Tibial artery (tissue), 4 donors: Measurements from ENCODE around the gene PMP22.

Experiments
- DNase-seq, 2 donors: peaks; one replicate each; pipeline ENCODE4 v3.0.0-alpha.2; 2019
- H3K27ac ChIP-seq, 2 donors: fragments of 200-600 bp; sonication (generic) in 1 of 2; 1 replicate in 1 of 2; 2 replicates in 1 of 2; pipeline ENCODE4 v1.5.1; 2018 to 2019; ENCODE audit warnings: mild to moderate bottlenecking in 1 of 2
- H3K27me3 ChIP-seq, 2 donors: fragments of 200-600 bp; sonication (generic) in 1 of 2; one replicate each; pipeline versions ENCODE4 v1.5.1 to v1.6.0; 2016 to 2019
- H3K36me3 ChIP-seq, 3 donors: fragments of 200-600 bp; sonication (generic) in 2 of 3; one replicate each; pipeline ENCODE4 v1.5.1; 2016 to 2019; ENCODE audit warnings: mild to moderate bottlenecking in 2 of 3
- H3K4me1 ChIP-seq, 4 donors: fragments of 200-600 bp; sonication (generic) in 2 of 4; 1 replicate in 3 of 4; 2 replicates in 1 of 4; pipeline ENCODE4 v1.5.1; 2016 to 2019
- H3K4me3 ChIP-seq, 2 donors: fragments of 200-600 bp; sonication (generic) in 1 of 2; 1 replicate in 1 of 2; 2 replicates in 1 of 2; pipeline ENCODE4 v1.5.1; 2018 to 2019; ENCODE audit warnings: mild to moderate bottlenecking in 2 of 2
- H3K9me3 ChIP-seq, 3 donors: fragments of 200-600 bp; sonication (generic) in 1 of 3; one replicate each; pipeline ENCODE4 v1.5.1; 2016 to 2019
- CTCF ChIP-seq, 2 experiments: fragments of 200-600 bp in 1 of 2; fragments of 450-650 bp in 1 of 2; IDR thresholded peaks; one replicate each; pipeline ENCODE4 v1.5.1; 2017 to 2019; ENCODE audit warnings: antibody characterized with exemption in 2 of 2, mild to moderate bottlenecking in 1 of 2, moderate library complexity in 1 of 2
- intact Hi-C: fragments of 100-400 bp; cut with DNase I; formaldehyde crosslinking; loops from one replicate; pipeline ENCODE4 v1.15.0; 2023; ENCODE audit warnings: low total_unique reads

Gene PMP22

GRCh38 chr17:15239491-15239890, 25.6 kb downstream of the PMP22 start:
- TF ChIP-seq CTCF (IDR thresholded peaks at IDR 0.05) = no peak
- Histone ChIP-seq H3K4me1 (peaks cover 0 to 20% (median 16%) of the 10 kb centered on the region in 4 donors), H3K9me3 (peaks cover 0 to 5% (median 0%) of the 10 kb centered on the region in 3 donors), H3K27ac (no peak overlapping the region), H3K4me3 (no peak overlapping the region), H3K36me3 (peaks cover 49 to 60% (median 59%) of the 10 kb centered on the region in 3 donors), H3K27me3 (no peaks in the 10 kb centered on the region)
- no peak for DNase-seq
- intact Hi-C loops = no loop called here

- no peak overlapping the region for H3K27ac ChIP-seq
- H3K27me3 ChIP-seq = no peaks in the 10 kb centered on the region
- peaks cover 0 to 25% (median 15%) of the 10 kb centered on the region in 4 donors for H3K4me1 ChIP-seq
- TF ChIP-seq CTCF (IDR thresholded peaks at IDR 0.05) = no peak
- no peak overlapping the region for H3K4me3 ChIP-seq
- intact Hi-C loops = no loop called here
- H3K36me3 ChIP-seq = peaks cover 55 to 66% (median 65%) of the 10 kb centered on the region in 3 donors
- no peak for DNase-seq
- peaks cover 0 to 5% (median 0%) of the 10 kb centered on the region in 3 donors for H3K9me3 ChIP-seq
These were observed 26.3 kb downstream of the PMP22 start for GRCh38 chr17:15238676-15239422.

GRCh38 chr17:15238057-15238456, 27.1 kb downstream of the PMP22 start:
- peaks cover 0 to 28% (median 15%) of the 10 kb centered on the region in 4 donors for H3K4me1 ChIP-seq
- H3K4me3 ChIP-seq = no peak overlapping the region
- intact Hi-C loops = no loop called here
- DNase-seq = no peak
- H3K27me3 ChIP-seq = no peaks in the 10 kb centered on the region
- no peak for TF ChIP-seq CTCF (IDR thresholded peaks at IDR 0.05)
- no peak overlapping the region for H3K27ac ChIP-seq
- peaks cover 63 to 74% (median 73%) of the 10 kb centered on the region in 3 donors for H3K36me3 ChIP-seq
- H3K9me3 ChIP-seq = peaks cover 0 to 5% (median 0%) of the 10 kb centered on the region in 3 donors

- intact Hi-C loops = no loop called here
- Histone ChIP-seq H3K36me3 (peaks cover 70 to 84% (median 74%) of the 10 kb centered on the region in 3 donors), H3K27me3 (no peaks in the 10 kb centered on the region), H3K9me3 (no peaks in the 10 kb centered on the region), H3K27ac (no peak overlapping the region), H3K4me3 (no peak overlapping the region), H3K4me1 (peaks cover 0 to 30% (median 15%) of the 10 kb centered on the region in 4 donors)
- DNase-seq = no peak
- no peak for TF ChIP-seq CTCF (IDR thresholded peaks at IDR 0.05)
These were observed 28.1 kb downstream of the PMP22 start for GRCh38 chr17:15237106-15237425.

- H3K27me3 ChIP-seq = no peaks in the 10 kb centered on the region
- no peak overlapping the region for H3K4me3 ChIP-seq
- H3K4me1 ChIP-seq = peaks cover 0 to 30% (median 15%) of the 10 kb centered on the region in 4 donors
- peaks cover 75 to 90% (median 80%) of the 10 kb centered on the region in 3 donors for H3K36me3 ChIP-seq
- intact Hi-C loops = no loop called here
- no peak for DNase-seq
- TF ChIP-seq CTCF (IDR thresholded peaks at IDR 0.05) = no peak
- no peaks in the 10 kb centered on the region for H3K9me3 ChIP-seq
- no peak overlapping the region for H3K27ac ChIP-seq
These were observed 28.6 kb downstream of the PMP22 start for GRCh38 chr17:15236281-15237105.
